HepG2 (cell line): ENCODE measurements around the gene CCDC74A. TPM values are rescaled to one million over a fixed set of nuclear protein-coding genes. Genes with fewer than 3 reads are reported as not detected.

Experiments
- ARHGAP35 ChIP-seq: sonication (generic); formaldehyde crosslinking; IDR thresholded peaks from 2 replicates; pipeline ENCODE4 v1.9.0; 2022; ENCODE audit warnings: mild to moderate bottlenecking, inconsistent platforms, moderate library complexity, missing genetic modification reagents, borderline replicate concordance
- CCAR2 ChIP-seq: fragments of 200-400 bp; formaldehyde crosslinking; optimal IDR thresholded peaks from 2 replicates; pipeline ENCODE3; 2018; ENCODE audit warnings: low read depth, mild to moderate bottlenecking, low read length, moderate library complexity
- ETS1 ChIP-seq: sonication (generic); formaldehyde crosslinking; IDR thresholded peaks from 2 replicates; pipeline ENCODE4 v1.4.0; 2020; ENCODE audit warnings: missing genetic modification reagents
- MTERF4 ChIP-seq: sonication (generic); formaldehyde crosslinking; IDR thresholded peaks from 2 replicates; pipeline ENCODE4 v1.8.0; 2023; ENCODE audit warnings: mild to moderate bottlenecking, missing genetic modification reagents
- SP1 ChIP-seq, 2 experiments: fragments of 450-650 bp in 1 of 2; sonication (generic) in 1 of 2; formaldehyde crosslinking in 1 of 2; IDR thresholded peaks; 2 replicates each; pipeline versions ENCODE4 v1.4.0 to v1.6.1; 2016 to 2020; ENCODE audit warnings: missing genetic modification reagents in 1 of 2
- SRSF4 ChIP-seq: fragments of 200-400 bp; formaldehyde crosslinking; IDR thresholded peaks from one replicate; pipeline ENCODE4 v1.6.1; 2018; ENCODE audit warnings: mild to moderate bottlenecking, low read depth, low read length, moderate library complexity; ENCODE audit not compliant: poor library complexity, severe bottlenecking
- TMF1 ChIP-seq: sonication (generic); formaldehyde crosslinking; IDR thresholded peaks from 2 replicates; pipeline ENCODE4 v1.8.1; 2022; ENCODE audit warnings: low read depth, missing genetic modification reagents
- ZFX ChIP-seq: sonication (generic); formaldehyde crosslinking; IDR thresholded peaks from 2 replicates; pipeline ENCODE4 v1.4.0; 2020; ENCODE audit warnings: mild to moderate bottlenecking, low read depth, missing genetic modification reagents, moderate library complexity
- ZNF710 ChIP-seq: sonication (generic); formaldehyde crosslinking; IDR thresholded peaks from 2 replicates; pipeline ENCODE4 v1.5.0; 2020; ENCODE audit warnings: mild to moderate bottlenecking, missing genetic modification reagents, borderline replicate concordance
- ZNF766 ChIP-seq: sonication (generic); formaldehyde crosslinking; IDR thresholded peaks from 2 replicates; pipeline ENCODE4 v1.5.0; 2020; ENCODE audit warnings: missing genetic modification reagents, borderline replicate concordance
- ZNF850 ChIP-seq: sonication (generic); formaldehyde crosslinking; conservative IDR thresholded peaks from 2 replicates; pipeline ENCODE4 v1.9.0; 2021; ENCODE audit warnings: mild to moderate bottlenecking, missing genetic modification reagents
- ZSCAN5A ChIP-seq: sonication (generic); formaldehyde crosslinking; IDR thresholded peaks from 2 replicates; pipeline ENCODE4 v1.8.0; 2022; ENCODE audit warnings: mild to moderate bottlenecking, missing genetic modification reagents, borderline replicate concordance
- ZSCAN9 ChIP-seq: IDR thresholded peaks from 2 replicates; pipeline ENCODE4 v1.6.1; 2016; ENCODE audit warnings: borderline replicate concordance
- polyA plus RNA-seq, 8 experiments: library from polyadenylated mRNA; depleted of rRNA in 3 of 8; stranded (reverse) in 7 of 8; unstranded in 1 of 8; fragments of >200 nt; fragmentation: Illumina TruSeq in 4 of 8; extraction: Trizol in 4 of 8; gene quantifications; 2 replicates each; pipeline versions ENCODE4 v1.2.1 to v1.2.3, GENCODE V29; 2011 to 2016; ENCODE audit warnings: low read depth in 4 of 8, missing spikeins in 1 of 8, mixed read lengths in 1 of 8; ENCODE audit not compliant: insufficient read depth in 1 of 8
- total RNA-seq, 5 experiments: library from RNA; depleted of rRNA; stranded (reverse); fragments of >200 nt; fragmentation: Illumina TruSeq; extraction: Trizol; gene quantifications; 2 replicates each; pipeline ENCODE4 v1.2.3, GENCODE V29; 2016; ENCODE audit warnings: low read depth in 1 of 5
- TF ChIP-seq, protein P1 (sequence below): sonication (generic); formaldehyde crosslinking; IDR thresholded peaks from 2 replicates; pipeline ENCODE4 v1.5.0; 2020; ENCODE audit warnings: missing genetic modification reagents, mild to moderate bottlenecking, borderline replicate concordance
- TF ChIP-seq, protein P2 (sequence below): sonication (generic); IDR thresholded peaks from 2 replicates; pipeline ENCODE4 v1.6.1; 2016; ENCODE audit warnings: low read depth, borderline replicate concordance
- TF ChIP-seq, protein P3 (sequence below): IDR thresholded peaks from 2 replicates; pipeline ENCODE4 v1.6.1; 2016; ENCODE audit warnings: low read depth

Gene CCDC74A
- total and polyA plus RNA-seq, 2 of the 13 experiments (the other 11 are each of a cell fraction or from before 2014, with no cell fraction given): 0.15 to 0.17 TPM

DNA sequence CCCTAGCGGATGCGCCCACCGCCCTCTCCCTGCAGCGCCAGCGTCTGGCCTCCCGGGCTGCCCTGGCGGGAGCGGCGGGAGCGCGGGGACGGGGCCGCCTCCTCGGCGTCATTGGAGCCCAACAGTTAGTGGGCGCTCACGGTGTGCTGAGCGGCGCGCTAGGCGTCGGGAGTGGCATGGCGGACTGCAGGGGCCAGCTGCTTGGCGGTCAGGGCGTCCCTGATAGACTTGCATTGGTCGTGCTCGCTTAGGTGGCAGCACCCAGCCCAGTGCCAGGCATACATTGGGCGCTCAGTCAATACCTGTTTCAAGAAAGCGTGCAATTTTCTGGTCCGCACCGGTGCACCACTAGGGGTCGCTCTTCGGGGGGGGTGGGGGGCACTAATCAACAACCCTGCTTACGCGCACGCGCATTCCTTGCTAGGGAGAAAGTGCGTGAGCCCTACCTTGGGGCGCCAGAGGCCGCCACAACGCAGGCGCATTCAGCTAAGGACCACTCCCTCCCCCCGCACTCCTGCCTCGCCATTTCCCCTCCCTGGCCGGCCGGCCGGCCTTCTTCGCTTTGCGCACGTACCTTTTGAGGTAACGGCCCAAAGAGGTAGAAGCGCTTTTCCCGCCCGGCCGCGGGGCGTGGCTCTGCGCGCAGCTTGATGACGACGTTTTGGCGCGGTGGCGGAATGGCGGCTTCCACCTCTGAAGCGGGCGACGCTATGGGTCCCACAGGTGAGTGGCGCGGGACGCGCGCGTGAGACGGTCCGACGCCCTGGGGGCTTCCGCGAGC, 35.1 kb upstream of the CCDC74A start (continued):
- TF ChIP-seq ZNF710 (CRISPR knock-in tag): peak; percentile 74; the same call in 1 of the 2 replicates
- peak; percentile 59; the same call in 1 of the 2 replicates for TF ChIP-seq MTERF4
- TF ChIP-seq, protein P1, sequence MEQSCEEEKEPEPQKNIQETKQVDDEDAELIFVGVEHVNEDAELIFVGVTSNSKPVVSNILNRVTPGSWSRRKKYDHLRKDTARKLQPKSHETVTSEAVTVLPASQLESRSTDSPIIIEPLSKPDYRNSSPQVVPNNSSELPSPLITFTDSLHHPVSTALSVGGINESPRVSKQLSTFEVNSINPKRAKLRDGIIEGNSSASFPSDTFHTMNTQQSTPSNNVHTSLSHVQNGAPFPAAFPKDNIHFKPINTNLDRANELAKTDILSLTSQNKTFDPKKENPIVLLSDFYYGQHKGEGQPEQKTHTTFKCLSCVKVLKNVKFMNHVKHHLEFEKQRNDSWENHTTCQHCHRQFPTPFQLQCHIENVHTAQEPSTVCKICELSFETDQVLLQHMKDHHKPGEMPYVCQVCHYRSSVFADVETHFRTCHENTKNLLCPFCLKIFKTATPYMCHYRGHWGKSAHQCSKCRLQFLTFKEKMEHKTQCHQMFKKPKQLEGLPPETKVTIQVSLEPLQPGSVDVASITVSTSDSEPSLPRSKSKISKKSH: peak; percentile 54; the same call in 1 of the 2 replicates
- TF ChIP-seq ZFX: peak; percentile 86
- TF ChIP-seq ARHGAP35 (CRISPR knock-in tag): peak; percentile 27; the same call in 1 of the 2 replicates
- TF ChIP-seq CCAR2: no peak
- no peak; the same call in 1 of the 2 replicates for TF ChIP-seq TMF1
- TF ChIP-seq, protein P2, sequence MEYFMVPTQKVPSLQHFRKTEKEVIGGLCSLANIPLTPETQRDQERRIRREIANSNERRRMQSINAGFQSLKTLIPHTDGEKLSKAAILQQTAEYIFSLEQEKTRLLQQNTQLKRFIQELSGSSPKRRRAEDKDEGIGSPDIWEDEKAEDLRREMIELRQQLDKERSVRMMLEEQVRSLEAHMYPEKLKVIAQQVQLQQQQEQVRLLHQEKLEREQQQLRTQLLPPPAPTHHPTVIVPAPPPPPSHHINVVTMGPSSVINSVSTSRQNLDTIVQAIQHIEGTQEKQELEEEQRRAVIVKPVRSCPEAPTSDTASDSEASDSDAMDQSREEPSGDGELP: peak; percentile 52; the same call in 1 of the 2 replicates
- TF ChIP-seq ZNF850 (CRISPR knock-in tag): no peak; the same call in 1 of the 2 replicates
- peak; percentile 71 for TF ChIP-seq ZSCAN9 (CRISPR knock-in tag)
- no peak for TF ChIP-seq SP1 (IDR thresholded peaks at IDR 0.05)
- peak; percentile 97 for TF ChIP-seq SP1 (CRISPR knock-in tag; IDR thresholded peaks at IDR 0.05)
- TF ChIP-seq ZNF766: peak; percentile 73; the same call in 1 of the 2 replicates
- TF ChIP-seq SRSF4: no peak
- 0 out of 2 replicates have a peak, but pooled peaks have one; percentile 36 for TF ChIP-seq ETS1
- TF ChIP-seq ZSCAN5A: no peak; the same call in 1 of the 2 replicates
- TF ChIP-seq, protein P3, sequence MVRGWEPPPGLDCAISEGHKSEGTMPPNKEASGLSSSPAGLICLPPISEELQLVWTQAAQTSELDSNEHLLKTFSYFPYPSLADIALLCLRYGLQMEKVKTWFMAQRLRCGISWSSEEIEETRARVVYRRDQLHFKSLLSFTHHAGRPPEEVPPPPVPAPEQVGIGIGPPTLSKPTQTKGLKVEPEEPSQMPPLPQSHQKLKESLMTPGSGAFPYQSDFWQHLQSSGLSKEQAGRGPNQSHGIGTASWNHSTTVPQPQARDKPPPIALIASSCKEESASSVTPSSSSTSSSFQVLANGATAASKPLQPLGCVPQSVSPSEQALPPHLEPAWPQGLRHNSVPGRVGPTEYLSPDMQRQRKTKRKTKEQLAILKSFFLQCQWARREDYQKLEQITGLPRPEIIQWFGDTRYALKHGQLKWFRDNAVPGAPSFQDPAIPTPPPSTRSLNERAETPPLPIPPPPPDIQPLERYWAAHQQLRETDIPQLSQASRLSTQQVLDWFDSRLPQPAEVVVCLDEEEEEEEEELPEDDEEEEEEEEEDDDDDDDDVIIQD (CRISPR knock-in tag): 0 out of 2 replicates have a peak, but pooled peaks have one; percentile 50
